A549 (cell line): ENCODE measurements around the gene HELT. TPM values are rescaled to one million over a fixed set of nuclear protein-coding genes. Genes with fewer than 3 reads are reported as not detected.

Source experiments
- ATAC-seq, 2 experiments: fragments of 200-7000 bp in 1 of 2; fragments of >200 bp in 1 of 2; cut with Nextera tagmentation in 1 of 2; cut with Tn5 transposase in 1 of 2; 3 replicates each; pipeline versions ENCODE4 v1.8.0 to v1.9.1; 2018 to 2020; ENCODE audit warnings: mild to moderate bottlenecking in 1 of 2, moderate library complexity in 1 of 2
- CTCF ChIA-PET: fragments of 300-600 bp; sonication (Branson Sonifier 250); formaldehyde crosslinking; extraction: SDS; loops from one replicate; lab custom pipeline; 2021; ENCODE audit warnings: antibody characterized with exemption, inconsistent platforms; lab: Yijun Ruan, JAX
- POLR2A ChIA-PET: fragments of 350-600 bp; formaldehyde crosslinking; extraction: SDS; loops from one replicate; lab custom pipeline; 2021; ENCODE audit warnings: antibody characterized with exemption, inconsistent platforms; lab: Yijun Ruan, JAX
- DNase-seq, 2 experiments: peaks; one replicate each; pipeline versions ENCODE4 v3.0.0 to v3.0.0-alpha.2; 2011 to 2016; ENCODE audit warnings: low read depth in 1 of 2, low spot score in 1 of 2
- FAIRE-seq: peaks from 2 replicates; lab custom pipeline; 2011; peaks lifted over from hg19 to GRCh38; lab: Jason Lieb, UNC
- H3K27ac ChIP-seq, 2 experiments: fragments of >200 bp; sonication (Bioruptor Twin); formaldehyde crosslinking; 3 replicates each; pipeline ENCODE4 v1.5.1; 2016 to 2017
- H3K4me1 ChIP-seq: fragments of >200 bp; sonication (Bioruptor Twin); formaldehyde crosslinking; 3 replicates; pipeline ENCODE4 v1.6.1; 2016
- H3K4me2 ChIP-seq: fragments of >200 bp; sonication (Bioruptor Twin); formaldehyde crosslinking; 3 replicates; pipeline ENCODE4 v1.6.1; 2016
- H3K4me3 ChIP-seq: fragments of >200 bp; sonication (Bioruptor Twin); formaldehyde crosslinking; 3 replicates; pipeline ENCODE4 v1.5.1; 2016
- H3K9me3 ChIP-seq: fragments of >200 bp; sonication (Bioruptor Twin); formaldehyde crosslinking; 3 replicates; pipeline ENCODE4 v1.6.1; 2016
- ATOH8 ChIP-seq: fragments of 250-450 bp; sonication (Bioruptor Pico); IDR thresholded peaks from 2 replicates; pipeline ENCODE4 v1.5.0; 2020; ENCODE audit warnings: low read depth, mild to moderate bottlenecking, moderate library complexity
- BCL3 ChIP-seq: fragments of >200 bp; sonication (Bioruptor Twin); formaldehyde crosslinking; IDR thresholded peaks from 3 replicates; pipeline ENCODE4 v1.6.1; 2016
- E2F6 ChIP-seq: IDR thresholded peaks from 2 replicates; pipeline ENCODE4 v1.6.1; 2012; ENCODE audit warnings: low read depth, borderline replicate concordance
- ELK1 ChIP-seq: fragments of 150-350 bp; IDR thresholded peaks from 2 replicates; pipeline ENCODE4 v1.6.1; 2014; ENCODE audit warnings: low read depth, mild to moderate bottlenecking, low read length
- EP300 ChIP-seq, 2 experiments: fragments of >200 bp; sonication (Bioruptor Twin); formaldehyde crosslinking; IDR thresholded peaks; 2 replicates in 1 of 2; 3 replicates in 1 of 2; pipeline ENCODE4 v1.6.1; 2016 to 2017
- FOSB ChIP-seq: fragments of 250-450 bp; sonication (Bioruptor Pico); IDR thresholded peaks from 2 replicates; pipeline ENCODE4 v1.5.0; 2020; ENCODE audit warnings: mild to moderate bottlenecking, moderate library complexity
- JUN ChIP-seq, 2 experiments: fragments of >200 bp; sonication (Bioruptor Twin); formaldehyde crosslinking; IDR thresholded peaks; 2 replicates in 1 of 2; 3 replicates in 1 of 2; pipeline ENCODE4 v1.6.1; 2016 to 2017
- MAFK ChIP-seq: fragments of 450-650 bp; IDR thresholded peaks from 2 replicates; pipeline ENCODE4 v1.6.1; 2014; ENCODE audit not compliant: partially characterized antibody
- MAZ ChIP-seq: fragments of 150-350 bp; IDR thresholded peaks from 2 replicates; pipeline ENCODE4 v1.6.1; 2014; ENCODE audit warnings: antibody characterized with exemption, low read depth, low read length, borderline replicate concordance
- NR3C1 ChIP-seq: fragments of >200 bp; sonication (Bioruptor Twin); formaldehyde crosslinking; IDR thresholded peaks from 3 replicates; pipeline ENCODE4 v1.6.1; 2017
- RAD21 ChIP-seq, 2 experiments: fragments of >200 bp in 1 of 2; sonication (Bioruptor Twin) in 1 of 2; formaldehyde crosslinking in 1 of 2; IDR thresholded peaks in 1 of 2; conservative IDR thresholded peaks in 1 of 2; 2 replicates in 1 of 2; 3 replicates in 1 of 2; pipeline ENCODE4 v1.6.1; 2012 to 2018; ENCODE audit warnings: inconsistent platforms in 1 of 2
- RARB ChIP-seq: fragments of 250-450 bp; sonication (Bioruptor Pico); IDR thresholded peaks from 2 replicates; pipeline ENCODE4 v1.8.0; 2021; ENCODE audit warnings: mild to moderate bottlenecking, moderate library complexity
- REST ChIP-seq: fragments of 200-600 bp; sonication (generic); IDR thresholded peaks from 2 replicates; pipeline ENCODE4 v1.6.1; 2016; ENCODE audit warnings: antibody characterized with exemption, mild to moderate bottlenecking, moderate library complexity
- RNF2 ChIP-seq: fragments of 200-600 bp; sonication (generic); IDR thresholded peaks from 2 replicates; pipeline ENCODE4 v1.6.1; 2016; ENCODE audit warnings: low read depth, mild to moderate bottlenecking, antibody characterized with exemption, moderate library complexity, borderline replicate concordance
- TFCP2L1 ChIP-seq: fragments of 250-450 bp; sonication (Bioruptor Pico); IDR thresholded peaks from 2 replicates; pipeline ENCODE4 v1.5.0; 2021; ENCODE audit warnings: mild to moderate bottlenecking
- USF2 ChIP-seq: fragments of 450-650 bp; IDR thresholded peaks from 2 replicates; pipeline ENCODE4 v1.6.1; 2014; ENCODE audit warnings: antibody characterized with exemption
- ZNF302 ChIP-seq: fragments of 250-450 bp; sonication (Bioruptor Pico); IDR thresholded peaks from 2 replicates; pipeline ENCODE4 v1.9.0; 2021; ENCODE audit warnings: inconsistent platforms, mild to moderate bottlenecking, moderate library complexity
- WGBS: methylation state at CpG from one replicate; pipeline ENCODE4 v1.1.6; 2017; ENCODE audit errors: missing lambda C conversion rate; 5-methylcytosine and 5-hydroxymethylcytosine counted together
- polyA plus RNA-seq, 4 experiments: library from polyadenylated mRNA; depleted of rRNA in 3 of 4; stranded (reverse); fragments of >200 nt; fragmentation: RNase III in 1 of 4; extraction: RNeasy Plus Mini Kit Qiagen cat#74134 plus additional on column Dnase treatment in 1 of 4; gene quantifications; 2 replicates in 3 of 4; 3 replicates in 1 of 4; pipeline ENCODE4 v1.2.3, GENCODE V29; 2011 to 2017

HELT gene
- polyA plus RNA-seq, 2 of the 4 experiments (the other 2 are of a cell fraction), result not detected

GRCh38 chr4:185031611-185032010, 13.3 kb downstream of the HELT start (continued):
- no peak for TF ChIP-seq REST
- TF ChIP-seq BCL3, result no peak
- TF ChIP-seq RARB (CRISPR knock-in tag), result no peak

- no peak for ATAC-seq
- no peak for FAIRE-seq
- CTCF ChIA-PET, result interaction anchor here (0.7 to 2.8 kb wide), 3 partner anchors 11 to 102 kb away, joined by 4 to 7 read pairs (median 4); no protein-coding TSS in a partner anchor
- H3K4me2 ChIP-seq, result no peak overlapping the region
- H3K9me3 ChIP-seq, result no peaks in the 10 kb centered on the region
- 41% methylated on average over 6 of the region's 9 CpGs for WGBS
- TF ChIP-seq ATOH8 (CRISPR knock-in tag), result no peak
- no peak for TF ChIP-seq E2F6
- no peak for TF ChIP-seq MAFK
- TF ChIP-seq USF2, result no peak
- TF ChIP-seq NR3C1, result no peak
- TF ChIP-seq RNF2, result no peak
- TF ChIP-seq JUN (IDR thresholded peaks at IDR 0.05), result no peak
- TF ChIP-seq EP300 (IDR thresholded peaks at IDR 0.05), result no peak
- no peak for TF ChIP-seq RAD21 (conservative IDR thresholded peaks at IDR 0.05 in 1 of 2, IDR thresholded peaks at IDR 0.05 in 1 of 2)
- no peak for TF ChIP-seq ELK1
- TF ChIP-seq MAZ, result no peak
- no peak for TF ChIP-seq TFCP2L1
- no peak for TF ChIP-seq FOSB (CRISPR knock-in tag)
- no peak for TF ChIP-seq ZNF302 (CRISPR knock-in tag)
- no peak for DNase-seq
- no peak overlapping the region for H3K4me3 ChIP-seq
- no peaks in the 10 kb centered on the region for H3K4me1 ChIP-seq
- H3K27ac ChIP-seq, result no peak overlapping the region
- POLR2A ChIA-PET, result no interaction called here
These were observed 14.8 kb downstream of the HELT start for GRCh38 chr4:185033072-185033471.
